ENCODE data around the gene PTEN. TPM values are rescaled to one million over a fixed set of nuclear protein-coding genes. Genes with fewer than 3 reads are reported as not detected.

The PTEN gene
- total RNA-seq, 1 donor from 2014 or later = 64.9 TPM

- H3K27me3 ChIP-seq = no peaks in the 10 kb centered on the region
- H2AFZ ChIP-seq (replicated peaks) = no peak overlapping the region
- H3F3A ChIP-seq (ENCODE audit: low read depth) = peaks cover 22% of the 10 kb centered on the region
- no peak overlapping the region for H3K4me3 ChIP-seq
- no peak for DNase-seq (ENCODE audit: low spot score)
- Mint-ChIP-seq H3K4me3 (no peak overlapping the region), H3K4me1 (peaks cover 14% of the 10 kb centered on the region), H3K9me3 (peaks cover 47% of the 10 kb centered on the region), H3K36me3 (peaks cover 53% of the 10 kb centered on the region), H3K27ac (no peak overlapping the region), H3K27me3 (ENCODE audit: insufficient read depth, low read depth) (no peaks in the 10 kb centered on the region)
- TF ChIP-seq EZH2phosphoT487 (IDR thresholded peaks at IDR 0.05) = no peak
- no peak for TF ChIP-seq CTCF (IDR thresholded peaks at IDR 0.05)
- TF ChIP-seq EZH2 (IDR thresholded peaks at IDR 0.05) = no peak
- H3K4me2 ChIP-seq = no peak overlapping the region
- no peak overlapping the region for H3K27ac ChIP-seq
- H3K79me2 ChIP-seq (ENCODE audit: low read depth) = peaks cover 100% of the 10 kb centered on the region
- peaks cover 41% of the 10 kb centered on the region for H4K20me1 ChIP-seq (ENCODE audit: low read depth)
- H3K4me1 ChIP-seq = peaks cover 9% of the 10 kb centered on the region
- H3K9ac ChIP-seq = no peak overlapping the region
- no peaks in the 10 kb centered on the region for H3K9me3 ChIP-seq (ENCODE audit: low read depth)
- peaks cover 16% of the 10 kb centered on the region for H3K36me3 ChIP-seq
These were observed 49.9 kb downstream of the PTEN start for GRCh38 chr10:87913156-87913921.

GRCh38 chr10:87915406-87915805, 52.0 kb downstream of the PTEN start:
- H3K4me3 Mint-ChIP-seq = no peak overlapping the region
- peak; percentile 87 for DNase-seq (ENCODE audit: low spot score)
- no peak overlapping the region for H2AFZ ChIP-seq (replicated peaks)
- no peaks in the 10 kb centered on the region for H3K27me3 Mint-ChIP-seq (ENCODE audit: insufficient read depth, low read depth)
- no peak overlapping the region for H3K4me3 ChIP-seq
- peaks cover 9% of the 10 kb centered on the region for H3K4me1 ChIP-seq
- H3K4me2 ChIP-seq = peak overlapping the region; percentile 61
- no peak overlapping the region for H3K27ac ChIP-seq
- no peaks in the 10 kb centered on the region for H3K9me3 ChIP-seq (ENCODE audit: low read depth)
- H3K36me3 ChIP-seq = peaks cover 11% of the 10 kb centered on the region
- peaks cover 41% of the 10 kb centered on the region for H3K36me3 Mint-ChIP-seq
- no peaks in the 10 kb centered on the region for H3K27me3 ChIP-seq
- peaks cover 14% of the 10 kb centered on the region for H3K4me1 Mint-ChIP-seq
- H3K27ac Mint-ChIP-seq = no peak overlapping the region
- peaks cover 46% of the 10 kb centered on the region for H4K20me1 ChIP-seq (ENCODE audit: low read depth)
- H3F3A ChIP-seq (ENCODE audit: low read depth) = peaks cover 22% of the 10 kb centered on the region
- no peak overlapping the region for H3K9ac ChIP-seq
- peaks cover 100% of the 10 kb centered on the region for H3K79me2 ChIP-seq (ENCODE audit: low read depth)
- peaks cover 36% of the 10 kb centered on the region for H3K9me3 Mint-ChIP-seq
- TF ChIP-seq CTCF (IDR thresholded peaks at IDR 0.05) (no peak), EZH2 (IDR thresholded peaks at IDR 0.05) (no peak), EZH2phosphoT487 (IDR thresholded peaks at IDR 0.05) (no peak)

GRCh38 chr10:87915989-87916388, 52.6 kb downstream of the PTEN start:
- Histone ChIP-seq H3K79me2 (ENCODE audit: low read depth) (peaks cover 100% of the 10 kb centered on the region), H3K4me2 (peak overlapping the region; percentile 61), H3K36me3 (peaks cover 11% of the 10 kb centered on the region), H3K27me3 (no peaks in the 10 kb centered on the region), H3K27ac (no peak overlapping the region), H3K4me3 (no peak overlapping the region), H3K9ac (no peak overlapping the region), H3K4me1 (peaks cover 9% of the 10 kb centered on the region), H2AFZ (replicated peaks) (no peak overlapping the region), H3K9me3 (ENCODE audit: low read depth) (no peaks in the 10 kb centered on the region), H3F3A (ENCODE audit: low read depth) (peaks cover 22% of the 10 kb centered on the region), H4K20me1 (ENCODE audit: low read depth) (peaks cover 46% of the 10 kb centered on the region)
- H3K9me3 Mint-ChIP-seq = peaks cover 34% of the 10 kb centered on the region
- TF ChIP-seq CTCF (IDR thresholded peaks at IDR 0.05) = no peak
- TF ChIP-seq EZH2 (IDR thresholded peaks at IDR 0.05) = no peak
- TF ChIP-seq EZH2phosphoT487 (IDR thresholded peaks at IDR 0.05) = no peak
- H3K27ac Mint-ChIP-seq = no peak overlapping the region
- peaks cover 36% of the 10 kb centered on the region for H3K36me3 Mint-ChIP-seq
- DNase-seq (ENCODE audit: low spot score) = no peak
- peaks cover 14% of the 10 kb centered on the region for H3K4me1 Mint-ChIP-seq
- no peaks in the 10 kb centered on the region for H3K27me3 Mint-ChIP-seq (ENCODE audit: insufficient read depth, low read depth)
- H3K4me3 Mint-ChIP-seq = no peak overlapping the region
